NOMO-1 treated with DMSO at 0.1 percent for 48 hours (cell line): ENCODE data around the gene KLF14.
"Not testable (repeated sequence)": the region's sequence is repeated elsewhere in the genome, so short reads cannot be mapped to it uniquely, and the experiment has no call there.

Experiments used
- DNase-seq: peaks from one replicate; lab custom pipeline; 2025; ENCODE audit not compliant: unreplicated experiment; lab: John Stamatoyannopoulos, UW

KLF14 gene

DNA sequence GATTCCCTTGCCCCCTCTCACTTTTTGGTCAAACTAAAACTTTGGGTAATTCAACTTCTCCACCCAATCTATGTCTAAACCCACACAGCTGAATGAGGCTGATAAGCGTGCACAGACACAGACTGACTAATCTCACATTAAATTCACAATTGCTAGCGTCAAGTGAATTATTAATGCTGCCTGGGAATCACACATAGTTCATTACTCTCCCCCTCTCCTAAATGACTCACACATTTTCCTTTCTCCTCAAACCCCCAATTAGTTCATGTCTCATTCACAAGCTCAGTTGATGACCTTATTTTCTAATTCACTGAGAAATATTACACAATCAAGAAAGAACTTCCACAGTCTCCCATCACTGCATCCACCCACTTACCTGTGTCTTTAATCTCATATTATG is 14.5 kb downstream of the KLF14 start:
- no peak for DNase-seq

DNA sequence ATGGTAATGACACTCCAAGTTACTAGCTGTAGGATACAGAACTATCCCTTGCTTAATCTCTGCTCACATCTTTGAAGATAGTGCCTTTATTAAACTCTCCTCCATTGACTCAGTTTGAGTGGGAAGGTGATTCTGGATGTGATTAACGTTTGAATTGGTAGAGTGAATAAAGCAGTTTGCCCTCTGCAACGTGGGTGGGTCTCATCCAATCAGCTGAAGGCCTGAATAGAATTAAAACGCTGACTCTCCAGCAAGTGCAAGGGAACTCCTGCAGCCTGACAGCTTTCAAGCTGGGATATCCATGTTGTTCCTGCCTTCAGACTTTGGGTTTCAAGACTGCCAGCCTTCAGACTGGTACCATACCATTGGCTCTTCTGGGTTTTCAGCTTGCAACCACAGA is 21.6 kb downstream of the KLF14 start:
- DNase-seq, result no peak

- no peak for DNase-seq
Measured at GRCh38 chr7:130708766-130709165, 25.2 kb downstream of the KLF14 start.

DNA sequence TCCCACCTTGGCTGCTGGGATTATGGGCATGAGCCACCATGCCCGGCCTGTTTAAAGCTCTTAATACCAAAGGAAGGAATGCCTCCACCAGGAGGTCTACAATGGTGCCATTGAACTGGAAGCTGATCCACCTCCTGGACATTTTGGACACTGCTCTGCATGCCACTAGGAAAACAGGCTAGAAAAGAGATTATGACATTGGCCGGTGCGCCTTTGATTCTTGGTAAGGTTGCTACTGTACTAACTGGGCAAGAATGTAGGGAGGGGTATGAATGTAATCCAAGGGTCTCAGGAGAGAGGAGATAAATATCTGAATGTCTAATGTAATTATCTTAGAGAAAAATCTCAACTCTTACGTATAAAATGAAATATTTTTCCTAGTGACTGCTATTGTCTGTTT is 26.0 kb downstream of the KLF14 start:
- DNase-seq, result no peak

GRCh38 chr7:130703851-130704250 is 30.2 kb downstream of the KLF14 start:
- DNase-seq, result peak; percentile 22

DNA sequence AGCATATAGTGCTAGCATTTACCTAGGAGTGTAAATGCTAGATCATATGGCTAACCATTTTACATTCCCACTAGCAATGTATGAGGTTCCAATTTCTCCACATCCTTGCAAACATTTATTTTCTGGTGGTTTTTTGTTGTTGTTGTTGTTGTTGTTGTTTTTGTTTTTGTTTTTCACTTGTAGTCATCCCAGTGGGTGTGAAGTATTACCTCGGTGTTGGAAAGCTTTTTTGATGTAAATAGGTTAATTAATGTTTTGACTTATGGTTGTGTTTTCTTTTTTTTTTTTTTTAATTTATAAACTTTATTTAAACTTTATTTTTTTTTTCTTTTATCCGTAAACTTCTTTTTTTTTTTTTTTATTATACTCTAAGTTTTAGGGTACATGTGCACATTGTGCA is 32.4 kb downstream of the KLF14 start:
- no peak for DNase-seq

DNA sequence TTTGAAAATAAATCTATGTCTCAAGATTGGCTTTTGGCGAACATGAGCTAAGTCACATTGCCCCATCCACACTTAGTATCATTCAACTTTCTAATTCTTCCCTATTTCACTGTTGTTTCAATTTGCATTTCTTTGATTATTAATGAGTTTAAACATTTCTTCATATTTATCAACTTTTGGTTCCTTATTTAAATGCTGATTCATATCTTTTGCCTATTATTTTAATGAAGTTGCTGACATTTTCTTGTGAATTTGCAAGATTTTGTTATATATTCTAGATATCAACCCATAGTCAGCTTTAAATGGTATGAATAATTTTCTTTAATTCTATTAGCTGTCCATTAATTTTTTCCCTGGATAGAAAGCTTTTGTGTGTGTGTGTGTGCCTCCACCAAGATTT is 33.2 kb downstream of the KLF14 start:
- DNase-seq, result no peak

GRCh38 chr7:130699686-130700085 is 34.3 kb downstream of the KLF14 start:
- no peak for DNase-seq

GRCh38 chr7:130697820-130698219 is 36.2 kb downstream of the KLF14 start:
- no peak for DNase-seq

GRCh38 chr7:130695840-130696239 is 38.2 kb downstream of the KLF14 start:
- no peak for DNase-seq

DNA sequence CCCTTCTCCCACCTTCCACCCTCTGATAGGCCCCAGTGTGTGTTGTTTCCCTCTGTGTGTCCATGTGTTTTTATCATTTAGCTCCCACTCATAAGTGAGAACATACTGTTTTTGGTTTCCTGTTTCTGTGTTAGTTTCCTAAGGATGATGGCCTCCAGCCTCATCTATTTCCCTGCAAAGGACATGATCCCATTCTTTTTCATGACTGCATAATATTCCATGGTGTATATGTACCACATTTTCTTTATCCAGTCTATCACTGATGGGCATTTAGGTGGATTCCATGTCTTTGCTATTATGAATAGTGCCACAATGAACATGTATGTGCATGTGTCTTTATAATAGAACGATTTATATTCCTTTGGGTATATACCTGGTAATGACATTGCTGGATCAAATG is 41.6 kb downstream of the KLF14 start:
- DNase-seq, result not testable (repeated sequence)

DNA sequence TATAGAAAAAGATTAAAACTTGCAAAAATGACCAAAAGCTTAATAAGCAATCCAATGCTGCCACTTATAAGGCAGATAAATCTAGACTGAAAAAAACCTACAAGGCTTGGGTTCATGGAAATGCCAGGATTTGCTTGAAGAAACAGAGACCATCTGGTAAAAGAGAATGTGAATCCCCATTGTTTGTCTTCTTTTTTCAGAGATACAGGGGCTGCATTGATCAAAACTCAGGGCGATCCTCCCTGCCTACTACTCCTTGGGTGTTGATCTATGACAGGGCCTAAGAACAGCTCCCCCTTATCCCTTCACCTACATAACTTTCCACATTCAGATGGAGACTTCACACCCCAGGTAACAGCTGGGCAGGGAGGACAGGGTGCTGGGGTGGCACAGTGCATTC is 44.3 kb downstream of the KLF14 start:
- DNase-seq, result no peak

DNA sequence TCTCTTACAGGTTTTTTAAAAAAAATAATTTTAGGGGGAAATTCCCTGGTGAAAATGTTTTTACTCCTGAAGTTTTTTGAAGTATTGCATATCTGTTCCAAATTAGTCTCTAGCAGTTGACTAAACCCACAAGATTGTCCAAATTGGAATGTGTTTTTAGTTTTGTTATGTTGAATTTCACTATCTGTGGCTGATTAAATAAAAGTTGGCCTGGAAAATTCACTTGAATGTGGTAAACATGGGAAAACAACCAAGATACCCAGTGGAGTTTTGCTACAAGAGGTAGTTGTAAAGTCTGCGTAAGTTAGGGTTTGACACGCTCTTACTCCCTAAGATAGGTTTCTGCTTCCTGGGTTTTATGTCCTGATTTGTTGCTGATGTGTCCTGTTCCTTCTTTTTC is 51.0 kb downstream of the KLF14 start:
- DNase-seq, result no peak
